T-helper 1 cell (primary cell): ENCODE data around the gene RNASE4.
A peak's percentile ranks its signal among the peaks of the same experiment; 100 is the strongest.
"Not testable (repeated sequence)": the region's sequence is repeated elsewhere in the genome, so short reads cannot be mapped to it uniquely, and the experiment has no call there.

ENCODE experiments used
- DNase-seq, 5 donors: peaks; one replicate each; pipeline ENCODE4 v3.0.0-alpha.2; 2012 to 2020
- total RNA-seq, 4 donors: gene quantifications; one replicate each; lab custom pipeline; 2026; lab: John Stamatoyannopoulos, UW

The RNASE4 gene, protein sequence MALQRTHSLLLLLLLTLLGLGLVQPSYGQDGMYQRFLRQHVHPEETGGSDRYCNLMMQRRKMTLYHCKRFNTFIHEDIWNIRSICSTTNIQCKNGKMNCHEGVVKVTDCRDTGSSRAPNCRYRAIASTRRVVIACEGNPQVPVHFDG
- total RNA-seq, result 0 to 0.12 (median 0) reads per million in 4 donors

DNA sequence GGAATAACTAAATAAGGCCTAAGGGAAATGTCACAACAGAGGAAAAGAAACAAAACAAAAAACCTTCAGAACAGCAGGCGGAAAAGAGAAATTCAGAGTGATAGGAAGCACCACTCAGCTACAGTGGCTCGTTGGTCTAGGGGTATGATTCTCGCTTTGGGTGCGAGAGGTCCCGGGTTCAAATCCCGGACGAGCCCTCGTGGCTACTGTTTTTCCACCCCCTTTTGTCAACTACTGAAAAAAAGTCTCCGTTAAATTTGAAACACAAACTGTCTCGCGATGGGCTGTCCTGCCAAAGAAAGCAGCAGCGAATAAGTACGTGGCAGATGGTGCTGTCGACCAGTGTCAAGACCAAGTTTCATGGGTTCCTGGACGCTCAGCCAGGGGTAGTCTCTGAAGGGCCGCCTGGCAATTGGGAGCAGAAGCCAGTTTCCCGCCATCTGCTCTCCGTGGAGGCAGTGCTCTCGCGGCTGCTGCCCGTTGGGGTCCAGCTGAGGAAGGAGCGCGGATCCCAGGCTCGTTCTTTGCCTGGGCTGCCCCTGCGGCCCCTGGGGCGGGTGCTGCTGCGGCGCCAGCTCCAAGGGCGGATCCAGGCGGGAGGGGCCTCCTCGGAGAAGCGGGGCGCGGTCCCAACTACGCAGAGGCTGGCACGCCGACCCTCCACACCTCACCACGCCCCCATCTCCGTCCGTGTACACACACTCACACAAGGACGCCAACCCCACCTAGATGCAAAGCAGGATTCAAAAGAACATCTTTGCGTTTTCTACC is at the start of gene RNASE4:
RNASE4 (plus strand) TSS at position 670 of the 771 bp plus-strand sequence. CDS start 14,812 bp downstream, outside the sequence.
- DNase-seq, result peak; percentile 45 to 84 (median 73)

DNA sequence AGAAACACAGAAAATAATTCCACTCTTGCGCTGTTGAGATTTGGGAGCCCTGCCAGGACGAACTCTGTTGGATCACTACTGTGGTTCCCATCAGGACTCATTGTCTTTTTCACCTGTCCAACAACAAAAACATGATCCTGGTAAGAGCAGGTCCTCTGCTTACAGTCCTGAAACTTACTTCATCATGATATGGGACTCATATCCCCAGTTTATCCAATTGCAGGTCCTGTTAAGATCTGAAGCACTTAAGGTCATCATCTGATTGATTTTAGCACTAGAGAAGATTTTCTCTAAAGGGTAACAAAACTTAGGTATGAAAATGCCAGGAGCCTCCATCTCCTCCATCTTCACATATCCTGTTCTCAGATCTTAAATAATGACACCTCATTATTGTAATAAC is 42.8 kb upstream of the RNASE4 start, which contains the start of gene OR6S1:
OR6S1 (minus strand) TSS at position 101 of the 400 bp plus-strand sequence; CDS start at position 101, 0 bp downstream.
- no peak for DNase-seq

DNA sequence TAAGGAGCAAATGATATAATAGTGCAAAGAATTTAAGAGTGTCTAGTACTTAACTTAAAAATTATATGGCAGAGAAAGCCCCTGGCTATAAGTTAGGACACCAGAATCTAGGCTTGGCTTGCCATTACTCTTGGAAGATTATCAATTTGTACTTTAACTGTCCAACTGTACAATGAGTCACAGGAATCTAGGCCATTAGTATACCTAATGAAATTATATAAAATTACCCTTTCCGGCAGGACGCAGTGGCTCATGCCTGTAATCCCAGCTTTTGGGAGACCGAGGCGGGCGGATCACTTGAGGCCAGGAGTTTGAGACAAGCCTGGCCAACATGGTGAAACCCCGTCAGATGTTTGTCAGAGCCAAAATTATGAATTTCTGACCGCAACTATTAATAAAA is 42.2 kb upstream of the RNASE4 start:
- no peak for DNase-seq

DNA sequence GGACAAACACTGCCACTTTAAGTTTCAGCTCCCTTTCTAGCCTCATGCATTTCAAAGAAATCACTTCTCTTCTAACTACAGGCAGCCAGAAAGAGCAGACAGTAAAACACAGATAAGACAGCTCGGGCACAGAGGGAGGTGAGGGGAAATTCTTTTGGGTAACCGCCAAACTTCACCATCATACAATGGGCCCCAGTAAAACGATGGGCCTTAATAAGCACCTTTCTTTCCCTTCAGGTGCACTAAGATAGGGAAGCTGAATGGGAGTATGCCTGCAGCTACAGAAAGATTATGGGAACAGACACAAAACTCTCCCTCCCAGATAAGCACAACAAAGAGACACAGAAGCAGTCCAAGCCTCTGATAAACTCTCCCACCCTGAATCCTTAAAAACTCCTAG is 41.6 kb upstream of the RNASE4 start:
- not testable (repeated sequence) for DNase-seq

DNA sequence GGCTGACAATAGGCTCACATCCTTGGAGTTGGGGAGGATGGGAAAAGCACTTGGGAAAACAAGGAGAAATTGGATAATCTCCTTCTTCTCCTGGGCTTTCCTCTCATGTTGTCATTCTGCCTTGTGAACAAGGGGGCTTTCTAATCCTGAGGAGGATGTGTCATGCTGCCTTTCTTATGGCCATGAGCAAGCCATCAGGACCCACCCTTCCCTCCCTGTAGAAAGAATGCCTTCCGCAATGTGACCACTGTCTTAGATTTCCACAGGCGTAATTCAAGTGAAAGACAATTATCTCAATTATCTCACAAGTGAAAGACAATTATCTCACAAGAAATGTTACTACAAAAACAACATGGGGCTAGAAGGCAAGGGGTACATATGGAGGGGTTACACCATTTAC is 39.8 kb upstream of the RNASE4 start:
- no peak for DNase-seq

GRCh38 chr14:20645481-20645880 is 38.9 kb upstream of the RNASE4 start:
- no peak for DNase-seq

GRCh38 chr14:20652996-20653975 is 31.1 kb upstream of the RNASE4 start:
- DNase-seq, result peak in 1 of 5 donors; percentile 72

- DNase-seq, result no peak
Measured at GRCh38 chr14:20655851-20656250, 28.5 kb upstream of the RNASE4 start.

- DNase-seq, result no peak
Measured at GRCh38 chr14:20656274-20656673, 28.1 kb upstream of the RNASE4 start.

GRCh38 chr14:20657216-20658211 is 26.8 kb upstream of the RNASE4 start:
- peak in 1 of 5 donors; percentile 15 for DNase-seq

GRCh38 chr14:20658246-20658645 is 26.1 kb upstream of the RNASE4 start:
- no peak for DNase-seq

GRCh38 chr14:20659336-20659735 is 25.0 kb upstream of the RNASE4 start:
- DNase-seq, result no peak

- DNase-seq, result no peak
Measured at GRCh38 chr14:20659813-20660395, 24.5 kb upstream of the RNASE4 start.

- DNase-seq, result no peak
Measured at GRCh38 chr14:20661197-20661596, 23.2 kb upstream of the RNASE4 start.

DNA sequence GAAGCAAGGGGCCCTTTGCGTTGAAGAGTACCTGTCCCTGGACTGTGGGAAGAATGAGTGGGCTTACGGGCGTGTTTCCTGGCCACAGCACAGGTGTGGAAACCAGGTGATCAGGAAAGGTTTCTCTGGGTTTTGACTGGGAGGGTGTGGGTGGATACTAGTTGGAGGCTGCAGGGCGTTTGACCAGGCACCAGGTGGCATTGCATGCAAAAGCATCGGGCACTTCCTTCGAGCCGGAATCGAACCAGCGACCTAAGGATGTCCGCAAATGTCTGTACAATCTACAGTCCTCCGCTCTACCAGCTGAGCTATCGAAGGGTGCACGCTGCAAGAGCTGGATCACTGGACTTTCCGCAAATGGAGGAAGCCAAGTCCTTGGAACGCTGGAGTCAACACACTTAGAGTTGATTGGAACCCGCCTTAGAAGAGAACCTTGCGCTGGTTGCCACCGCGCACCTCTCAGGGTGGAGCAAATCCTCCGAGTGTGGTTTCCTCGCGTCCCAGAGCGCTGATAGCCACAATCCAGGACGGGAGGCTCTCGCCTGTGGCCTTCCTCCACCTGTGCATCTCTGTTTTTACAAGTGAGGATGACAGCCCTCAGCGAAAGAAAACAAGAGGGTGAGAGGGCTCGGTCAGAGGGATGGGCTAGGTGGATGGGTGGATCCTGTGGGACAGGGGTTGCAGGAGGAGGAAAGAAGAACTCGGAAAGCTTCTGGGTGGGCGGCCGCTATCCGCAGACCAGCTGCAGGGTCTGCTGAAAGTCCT is 21.2 kb upstream of the RNASE4 start:
- peak; percentile 48 to 88 (median 66) for DNase-seq

GRCh38 chr14:20666400-20666961 is 17.9 kb upstream of the RNASE4 start:
- not testable (repeated sequence) for DNase-seq

GRCh38 chr14:20667957-20668356 is 16.4 kb upstream of the RNASE4 start:
- peak in 1 of 5 donors; percentile 85 for DNase-seq

GRCh38 chr14:20668969-20669368 is 15.4 kb upstream of the RNASE4 start:
- DNase-seq, result no peak

GRCh38 chr14:20671597-20672283 is 12.6 kb upstream of the RNASE4 start:
- peak in 1 of 5 donors; percentile 52 for DNase-seq
